ENCODE measurements around the gene DDX24. TPM values are rescaled to one million over a fixed set of nuclear protein-coding genes. Genes with fewer than 3 reads are reported as not detected.

The DDX24 gene
- total RNA-seq, 2 donors from 2014 or later, result 131 to 137 TPM

DNA sequence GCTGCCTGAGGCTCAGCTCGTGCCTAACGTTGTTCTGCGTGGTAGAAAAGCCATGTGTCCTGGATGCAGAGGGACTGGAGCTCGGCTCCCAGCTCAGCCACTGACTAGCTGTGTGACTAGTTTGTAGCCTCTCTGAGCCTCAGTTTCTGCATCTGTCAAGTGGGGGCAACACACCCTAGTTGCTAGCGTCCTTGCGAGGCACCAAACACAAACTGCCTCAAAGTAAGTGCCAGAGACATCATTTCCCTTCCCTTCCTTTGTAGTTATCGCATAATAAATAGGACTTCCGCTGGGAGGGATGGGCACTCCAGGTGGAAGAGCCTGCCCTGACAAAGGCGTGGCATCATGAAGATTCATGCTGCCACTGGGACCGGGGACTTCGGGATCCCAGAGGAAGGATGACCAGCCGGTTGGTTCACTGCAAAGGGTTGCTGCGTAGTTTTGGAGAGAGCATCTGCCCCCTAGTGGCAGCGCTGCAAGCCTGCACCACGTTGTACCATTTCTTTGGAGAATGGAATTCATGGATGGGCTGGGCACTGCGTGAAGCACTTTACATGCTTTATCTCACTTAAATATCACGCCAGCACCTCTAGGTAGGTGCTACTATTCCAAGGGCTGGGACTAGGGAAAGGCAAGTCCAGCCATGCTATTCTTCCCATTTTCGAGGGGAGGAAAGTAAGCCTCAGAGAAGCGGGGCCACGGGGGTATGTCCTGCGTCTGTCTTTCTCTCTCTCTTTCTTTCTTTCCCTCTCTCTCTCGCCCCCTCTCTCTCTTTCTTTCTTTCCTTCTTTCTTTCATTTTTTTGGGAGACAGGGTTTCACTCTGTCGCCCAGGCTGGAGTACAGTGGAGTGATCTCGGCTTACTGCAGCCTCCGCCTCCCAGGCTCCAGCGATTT, 79.3 kb downstream of the DDX24 start:
- no peaks in the 10 kb centered on the region for H3K4me1 ChIP-seq (ENCODE audit: control insufficient read depth, insufficient read depth, low read length)
- TF ChIP-seq, protein P1, sequence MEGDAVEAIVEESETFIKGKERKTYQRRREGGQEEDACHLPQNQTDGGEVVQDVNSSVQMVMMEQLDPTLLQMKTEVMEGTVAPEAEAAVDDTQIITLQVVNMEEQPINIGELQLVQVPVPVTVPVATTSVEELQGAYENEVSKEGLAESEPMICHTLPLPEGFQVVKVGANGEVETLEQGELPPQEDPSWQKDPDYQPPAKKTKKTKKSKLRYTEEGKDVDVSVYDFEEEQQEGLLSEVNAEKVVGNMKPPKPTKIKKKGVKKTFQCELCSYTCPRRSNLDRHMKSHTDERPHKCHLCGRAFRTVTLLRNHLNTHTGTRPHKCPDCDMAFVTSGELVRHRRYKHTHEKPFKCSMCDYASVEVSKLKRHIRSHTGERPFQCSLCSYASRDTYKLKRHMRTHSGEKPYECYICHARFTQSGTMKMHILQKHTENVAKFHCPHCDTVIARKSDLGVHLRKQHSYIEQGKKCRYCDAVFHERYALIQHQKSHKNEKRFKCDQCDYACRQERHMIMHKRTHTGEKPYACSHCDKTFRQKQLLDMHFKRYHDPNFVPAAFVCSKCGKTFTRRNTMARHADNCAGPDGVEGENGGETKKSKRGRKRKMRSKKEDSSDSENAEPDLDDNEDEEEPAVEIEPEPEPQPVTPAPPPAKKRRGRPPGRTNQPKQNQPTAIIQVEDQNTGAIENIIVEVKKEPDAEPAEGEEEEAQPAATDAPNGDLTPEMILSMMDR (conservative IDR thresholded peaks at IDR 0.05), result peak; percentile 98
- no peak overlapping the region for H3K4me3 ChIP-seq (ENCODE audit: low read length)
- Mint-ChIP-seq H3K9me3 (no peaks in the 10 kb centered on the region), H3K4me1 (peaks cover 4% of the 10 kb centered on the region), H3K4me3 (no peak overlapping the region), H3K27ac (no peak overlapping the region), H3K27me3 (ENCODE audit: insufficient read depth) (peaks cover 21% of the 10 kb centered on the region), H3K36me3 (ENCODE audit: low read depth) (no peaks in the 10 kb centered on the region)
- H3K9ac ChIP-seq (ENCODE audit: extremely low read depth, low read length, poor library complexity, severe bottlenecking), result no peak overlapping the region
- no peaks in the 10 kb centered on the region for H3K9me3 ChIP-seq (ENCODE audit: control insufficient read depth, low read length)
- no peak overlapping the region for H3K27ac ChIP-seq (ENCODE audit: low read depth, low read length)
- peak; percentile 87 for DNase-seq
- peaks cover 7% of the 10 kb centered on the region for H3K27me3 ChIP-seq (ENCODE audit: control insufficient read depth, insufficient read depth, low read length, poor library complexity, severe bottlenecking)
- no peaks in the 10 kb centered on the region for H3K36me3 ChIP-seq (ENCODE audit: control insufficient read depth, insufficient read depth, low read length)
- 53 to 65% methylated on average over 20 to 26 of the region's 26 CpGs for WGBS, 2 experiments (ENCODE audit: insufficient coverage in 1 of 2, insufficient read length in 1 of 2)

DNA sequence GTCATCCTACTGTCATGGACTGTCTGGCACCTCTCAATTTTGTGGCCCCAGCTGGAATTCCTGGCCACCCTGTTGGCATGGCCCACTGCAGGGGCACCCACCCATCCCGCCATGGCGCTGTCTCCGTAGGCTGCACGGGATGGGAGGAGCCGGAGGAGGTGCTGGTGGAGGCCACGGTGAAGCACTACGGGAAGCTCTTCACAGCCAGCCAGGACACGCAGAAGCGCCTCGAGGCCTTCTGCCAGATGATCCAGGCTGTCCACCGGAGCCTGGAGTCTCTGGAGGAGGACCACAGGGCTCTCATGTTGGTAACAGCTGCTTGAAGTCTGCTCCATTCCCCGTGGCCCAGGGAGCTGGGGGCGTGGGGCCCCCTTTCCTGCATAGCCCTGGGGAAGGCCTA, 80.0 kb downstream of the DDX24 start:
- Mint-ChIP-seq H3K9me3 (no peaks in the 10 kb centered on the region), H3K36me3 (ENCODE audit: low read depth) (no peaks in the 10 kb centered on the region), H3K4me3 (no peak overlapping the region), H3K27ac (no peak overlapping the region), H3K27me3 (ENCODE audit: insufficient read depth) (peaks cover 21% of the 10 kb centered on the region), H3K4me1 (peaks cover 4% of the 10 kb centered on the region)
- Histone ChIP-seq H3K4me3 (ENCODE audit: low read length) (no peak overlapping the region), H3K27me3 (ENCODE audit: control insufficient read depth, insufficient read depth, low read length, poor library complexity, severe bottlenecking) (peaks cover 7% of the 10 kb centered on the region), H3K9me3 (ENCODE audit: control insufficient read depth, low read length) (no peaks in the 10 kb centered on the region), H3K36me3 (ENCODE audit: control insufficient read depth, insufficient read depth, low read length) (no peaks in the 10 kb centered on the region), H3K9ac (ENCODE audit: extremely low read depth, low read length, poor library complexity, severe bottlenecking) (no peak overlapping the region), H3K27ac (ENCODE audit: low read depth, low read length) (no peak overlapping the region), H3K4me1 (ENCODE audit: control insufficient read depth, insufficient read depth, low read length) (no peaks in the 10 kb centered on the region)
- TF ChIP-seq, protein P1 (conservative IDR thresholded peaks at IDR 0.05), result no peak
- no peak for DNase-seq
- WGBS, 2 experiments (ENCODE audit: insufficient coverage in 1 of 2, insufficient read length in 1 of 2), result 93 to 94% methylated on average over 9 to 13 of the region's 13 CpGs

DNA sequence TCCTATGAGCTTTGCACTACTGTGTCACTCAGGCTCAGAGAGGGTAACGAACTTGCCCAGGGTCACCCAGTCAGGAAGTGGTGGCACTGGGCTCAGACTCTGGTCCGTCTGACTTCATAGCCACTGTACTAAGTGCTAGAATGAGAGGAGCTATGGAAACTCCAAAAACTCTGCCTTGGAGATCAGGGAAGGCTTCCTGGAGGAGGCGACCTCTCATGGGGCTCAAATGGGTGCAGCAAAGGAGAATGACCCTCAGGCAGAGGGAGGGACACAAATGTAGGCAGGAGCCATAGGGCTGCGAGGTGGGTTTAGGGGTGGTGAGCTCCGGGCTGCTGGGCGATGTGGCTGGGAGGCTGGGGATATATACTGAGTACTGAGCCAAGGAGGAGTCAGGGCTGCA, 80.7 kb downstream of the DDX24 start:
- Histone ChIP-seq H3K36me3 (ENCODE audit: control insufficient read depth, insufficient read depth, low read length) (no peaks in the 10 kb centered on the region), H3K27ac (ENCODE audit: low read depth, low read length) (no peak overlapping the region), H3K9ac (ENCODE audit: extremely low read depth, low read length, poor library complexity, severe bottlenecking) (no peak overlapping the region), H3K27me3 (ENCODE audit: control insufficient read depth, insufficient read depth, low read length, poor library complexity, severe bottlenecking) (peaks cover 7% of the 10 kb centered on the region), H3K9me3 (ENCODE audit: control insufficient read depth, low read length) (no peaks in the 10 kb centered on the region), H3K4me3 (ENCODE audit: low read length) (no peak overlapping the region), H3K4me1 (ENCODE audit: control insufficient read depth, insufficient read depth, low read length) (no peaks in the 10 kb centered on the region)
- no peak overlapping the region for H3K27ac Mint-ChIP-seq
- DNase-seq, result no peak
- H3K36me3 Mint-ChIP-seq (ENCODE audit: low read depth), result no peaks in the 10 kb centered on the region
- H3K27me3 Mint-ChIP-seq (ENCODE audit: insufficient read depth), result peaks cover 24% of the 10 kb centered on the region
- no peak overlapping the region for H3K4me3 Mint-ChIP-seq
- no peaks in the 10 kb centered on the region for H3K9me3 Mint-ChIP-seq
- H3K4me1 Mint-ChIP-seq, result peaks cover 4% of the 10 kb centered on the region
- 88 to 97% methylated on average over 1 to 6 of the region's 6 CpGs for WGBS, 2 experiments (ENCODE audit: insufficient coverage in 1 of 2, insufficient read length in 1 of 2)
- TF ChIP-seq, protein P1 (conservative IDR thresholded peaks at IDR 0.05), result no peak

Measured in endodermal cell (in vitro differentiated cells).